ENCODE measurements around the gene RAPGEF2. TPM values are rescaled to one million over a fixed set of nuclear protein-coding genes. Genes with fewer than 3 reads are reported as not detected.

Gene RAPGEF2
- total RNA-seq, 1 experiment from 2014 or later: 29.8 TPM

DNA sequence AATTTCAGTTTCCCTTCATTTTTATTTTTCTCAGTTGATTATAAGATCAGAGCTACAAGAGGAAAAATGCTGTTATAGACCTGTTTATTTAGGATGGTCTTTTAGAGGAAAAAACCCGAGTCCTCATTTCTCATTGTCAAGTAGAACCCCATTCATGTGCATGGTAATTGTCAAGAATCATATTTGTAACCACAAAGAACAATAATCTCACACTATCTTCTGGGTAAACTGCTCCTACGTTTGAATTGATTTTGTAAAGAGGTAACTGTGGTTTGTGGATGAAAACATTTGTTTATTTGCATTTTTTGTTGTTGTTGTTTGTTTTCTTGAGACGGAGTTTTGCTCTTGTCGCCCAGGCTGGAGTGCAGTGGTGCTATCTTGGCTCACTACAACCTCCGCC lies 23.8 kb downstream of the RAPGEF2 start:
- TF ChIP-seq, protein P1, sequence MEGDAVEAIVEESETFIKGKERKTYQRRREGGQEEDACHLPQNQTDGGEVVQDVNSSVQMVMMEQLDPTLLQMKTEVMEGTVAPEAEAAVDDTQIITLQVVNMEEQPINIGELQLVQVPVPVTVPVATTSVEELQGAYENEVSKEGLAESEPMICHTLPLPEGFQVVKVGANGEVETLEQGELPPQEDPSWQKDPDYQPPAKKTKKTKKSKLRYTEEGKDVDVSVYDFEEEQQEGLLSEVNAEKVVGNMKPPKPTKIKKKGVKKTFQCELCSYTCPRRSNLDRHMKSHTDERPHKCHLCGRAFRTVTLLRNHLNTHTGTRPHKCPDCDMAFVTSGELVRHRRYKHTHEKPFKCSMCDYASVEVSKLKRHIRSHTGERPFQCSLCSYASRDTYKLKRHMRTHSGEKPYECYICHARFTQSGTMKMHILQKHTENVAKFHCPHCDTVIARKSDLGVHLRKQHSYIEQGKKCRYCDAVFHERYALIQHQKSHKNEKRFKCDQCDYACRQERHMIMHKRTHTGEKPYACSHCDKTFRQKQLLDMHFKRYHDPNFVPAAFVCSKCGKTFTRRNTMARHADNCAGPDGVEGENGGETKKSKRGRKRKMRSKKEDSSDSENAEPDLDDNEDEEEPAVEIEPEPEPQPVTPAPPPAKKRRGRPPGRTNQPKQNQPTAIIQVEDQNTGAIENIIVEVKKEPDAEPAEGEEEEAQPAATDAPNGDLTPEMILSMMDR (conservative IDR thresholded peaks at IDR 0.05): no peak
- TF ChIP-seq EZH2 (IDR thresholded peaks at IDR 0.05; ENCODE audit: low read depth): no peak
- Histone ChIP-seq H3F3A (ENCODE audit: insufficient read depth, low read depth) (no peaks in the 10 kb centered on the region), H3K9me3 (ENCODE audit: insufficient read depth, low read depth) (no peaks in the 10 kb centered on the region), H3K4me3 (no peak overlapping the region), H3K9me2 (ENCODE audit: insufficient read depth) (no peaks in the 10 kb centered on the region), H3K79me2 (ENCODE audit: low read depth) (peaks cover 60% of the 10 kb centered on the region), H3K4me2 (no peak overlapping the region), H3K36me3 (ENCODE audit: low read depth) (no peaks in the 10 kb centered on the region), H4K20me1 (ENCODE audit: insufficient read depth) (no peaks in the 10 kb centered on the region), H3K27ac (no peak overlapping the region), H2AFZ (no peak overlapping the region), H3K4me1 (replicated peaks; ENCODE audit: insufficient read depth) (peaks cover 14% of the 10 kb centered on the region), H3K27me3 (ENCODE audit: insufficient read depth, low read depth) (no peaks in the 10 kb centered on the region)
- POLR2A ChIA-PET (ENCODE audit: unreplicated experiment): no interaction called here
- intact Hi-C loops (cut with micrococcal nuclease; ENCODE audit: unreplicated experiment): no loop called here
- CTCF ChIA-PET: no interaction called here
- BruUV-seq (replicated peaks): no TSS peak
- DNase-seq: no peak

DNA sequence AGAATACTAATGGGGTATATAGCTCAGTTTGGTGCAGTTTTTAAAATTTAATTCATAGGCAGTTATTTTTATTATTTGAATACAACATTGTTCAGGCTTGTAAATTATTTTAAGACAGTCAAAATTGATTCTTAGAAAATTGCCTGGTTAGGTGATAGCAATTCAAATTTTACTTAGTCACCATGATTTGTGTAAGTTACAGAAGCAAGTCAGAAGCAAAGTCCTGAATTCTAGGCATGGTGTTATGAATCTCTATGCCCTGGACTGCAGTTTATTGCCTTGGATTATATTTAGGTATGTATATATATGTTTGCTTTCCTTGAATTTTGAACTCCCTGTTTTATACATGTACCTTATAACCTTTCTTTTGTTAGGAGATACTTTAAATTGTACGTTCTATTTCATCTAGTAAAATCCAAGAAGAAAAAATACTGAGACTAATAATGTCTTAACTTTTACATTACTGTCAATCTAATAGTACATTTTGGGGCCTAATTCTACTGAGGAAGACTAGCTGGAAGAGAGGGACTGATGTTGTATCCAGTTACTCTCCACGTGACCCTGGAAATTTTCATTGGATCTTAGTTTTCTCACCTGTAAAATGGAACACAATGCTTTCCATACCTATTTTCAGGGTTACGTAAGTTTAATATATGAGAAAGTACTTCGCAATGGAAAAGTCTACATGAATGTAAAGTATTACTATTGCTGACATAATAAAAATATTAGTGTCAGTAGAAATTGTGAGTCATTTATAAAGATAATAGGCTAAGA lies 25.1 kb downstream of the RAPGEF2 start:
- no peaks in the 10 kb centered on the region for H3F3A ChIP-seq (ENCODE audit: insufficient read depth, low read depth)
- CTCF ChIA-PET: no interaction called here

DNA sequence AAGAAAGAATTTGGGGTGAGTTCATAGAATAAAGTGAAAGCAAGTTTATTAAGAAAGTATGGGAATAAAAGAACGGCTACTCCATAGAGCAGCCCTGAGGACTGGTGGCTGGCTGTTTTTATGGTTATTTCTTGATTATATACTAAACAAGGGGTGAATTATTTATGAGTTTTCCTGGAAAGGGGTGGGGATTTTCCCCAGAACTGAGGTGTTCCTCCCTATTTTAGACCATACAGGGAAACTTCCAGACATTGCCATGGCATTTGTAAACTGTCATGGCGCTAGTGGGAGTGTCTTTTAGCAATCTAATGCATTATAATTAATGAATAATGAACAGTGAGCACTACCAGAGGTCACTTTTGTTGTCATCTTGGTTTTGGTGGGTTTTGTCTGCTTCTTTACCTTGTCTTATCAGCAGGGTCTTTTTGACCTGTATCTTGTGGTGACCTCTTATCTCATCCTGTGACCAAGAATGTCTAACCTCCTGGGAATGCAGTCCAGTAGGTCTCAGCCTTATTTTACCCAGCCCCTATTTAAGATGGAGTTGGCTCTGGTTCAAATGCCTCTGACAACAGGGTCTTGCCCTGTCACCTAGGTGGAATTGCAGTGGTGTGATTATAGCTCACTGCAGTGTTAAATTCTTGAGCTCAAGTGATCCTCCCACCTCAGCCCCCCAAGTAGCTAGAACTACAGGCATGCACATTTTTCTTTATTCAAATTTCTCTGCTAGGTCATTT lies 27.1 kb downstream of the RAPGEF2 start:
- H3K9me2 ChIP-seq (ENCODE audit: insufficient read depth): no peaks in the 10 kb centered on the region
- H2AFZ ChIP-seq: no peak overlapping the region
- no peaks in the 10 kb centered on the region for H4K20me1 ChIP-seq (ENCODE audit: insufficient read depth)
- H3K36me3 ChIP-seq (ENCODE audit: low read depth): no peaks in the 10 kb centered on the region
- POLR2A ChIA-PET (ENCODE audit: unreplicated experiment): no interaction called here
- H3K4me2 ChIP-seq: no peak overlapping the region; the same call in 1 of the 2 replicates
- TF ChIP-seq, protein P1 (conservative IDR thresholded peaks at IDR 0.05): no peak
- TF ChIP-seq EZH2 (IDR thresholded peaks at IDR 0.05; ENCODE audit: low read depth): no peak
- DNase-seq: peak; percentile 9 to 45
- no peaks in the 10 kb centered on the region for H3K27me3 ChIP-seq (ENCODE audit: insufficient read depth, low read depth)
- H3K27ac ChIP-seq: 0 out of 2 replicates have a peak overlapping the region, but pooled peaks have one; percentile 12
- CTCF ChIA-PET: no interaction called here
- no TSS peak for BruUV-seq (replicated peaks)
- no peaks in the 10 kb centered on the region for H3K9me3 ChIP-seq (ENCODE audit: insufficient read depth, low read depth)
- intact Hi-C loops (cut with micrococcal nuclease; ENCODE audit: unreplicated experiment): no loop called here
- H3K4me3 ChIP-seq: no peak overlapping the region
- H3K4me1 ChIP-seq (replicated peaks; ENCODE audit: insufficient read depth): peaks cover 14% of the 10 kb centered on the region
- no peaks in the 10 kb centered on the region for H3F3A ChIP-seq (ENCODE audit: insufficient read depth, low read depth)
- H3K79me2 ChIP-seq (ENCODE audit: low read depth): peaks cover 60% of the 10 kb centered on the region

More for the DNA sequence above, 25.1 kb downstream of the RAPGEF2 start:
- DNase-seq: no peak
- Histone ChIP-seq H2AFZ (no peak overlapping the region), H3K9me3 (ENCODE audit: insufficient read depth, low read depth) (no peaks in the 10 kb centered on the region), H4K20me1 (ENCODE audit: insufficient read depth) (no peaks in the 10 kb centered on the region), H3K27ac (peak overlapping the region; percentile 45), H3K79me2 (ENCODE audit: low read depth) (peaks cover 62% of the 10 kb centered on the region), H3K4me1 (replicated peaks; ENCODE audit: insufficient read depth) (peaks cover 14% of the 10 kb centered on the region), H3K4me2 (no peak overlapping the region), H3K36me3 (ENCODE audit: low read depth) (no peaks in the 10 kb centered on the region), H3K4me3 (no peak overlapping the region), H3K9me2 (ENCODE audit: insufficient read depth) (no peaks in the 10 kb centered on the region), H3K27me3 (ENCODE audit: insufficient read depth, low read depth) (no peaks in the 10 kb centered on the region)
- BruUV-seq (replicated peaks): no TSS peak
- intact Hi-C loops (cut with micrococcal nuclease; ENCODE audit: unreplicated experiment): no loop called here
- no peak for TF ChIP-seq EZH2 (IDR thresholded peaks at IDR 0.05; ENCODE audit: low read depth)
- TF ChIP-seq, protein P1 (conservative IDR thresholded peaks at IDR 0.05): no peak
- POLR2A ChIA-PET (ENCODE audit: unreplicated experiment): no interaction called here

Data from PC-9 (cell line).